ENCODE data around the gene TNFRSF8.

- TF ChIP-seq EP300 (IDR thresholded peaks at IDR 0.05; ENCODE audit: low read depth in 2 of 2, low read length in 2 of 2) (no peak), EP300 (CRISPR knock-in tag; IDR thresholded peaks at IDR 0.05; ENCODE audit: borderline replicate concordance) (no peak), CTCF (CRISPR knock-in tag; IDR thresholded peaks at IDR 0.05) (no peak), ZNF569 (CRISPR knock-in tag; IDR thresholded peaks at IDR 0.05; ENCODE audit: borderline replicate concordance) (no peak), RARA (CRISPR knock-in tag; IDR thresholded peaks at IDR 0.05) (no peak), ATM (IDR thresholded peaks at IDR 0.05; ENCODE audit: borderline replicate concordance) (no peak), ZSCAN21 (CRISPR knock-in tag; IDR thresholded peaks at IDR 0.05; ENCODE audit: borderline replicate concordance) (no peak), POLR2A (IDR thresholded peaks at IDR 0.05; ENCODE audit: insufficient read depth in 1 of 2, low read depth in 2 of 2, low read length in 2 of 2) (no peak)
Observed at GRCh38 chr1:12015499-12015898, 47.6 kb upstream of the TNFRSF8 start.
